CD4-positive, alpha-beta T cell treated with Interleukin-2 at 100 ng/mL for 4 hours (primary cell): ENCODE measurements around the gene LSM12.
"Not testable (repeated sequence)": the region's sequence is repeated elsewhere in the genome, so short reads cannot be mapped to it uniquely, and the experiment has no call there.

ENCODE experiments used
- DNase-seq: peaks from one replicate; pipeline ENCODE4 v3.0.0-alpha.2; 2020; ENCODE audit warnings: low spot score

The LSM12 gene

DNA sequence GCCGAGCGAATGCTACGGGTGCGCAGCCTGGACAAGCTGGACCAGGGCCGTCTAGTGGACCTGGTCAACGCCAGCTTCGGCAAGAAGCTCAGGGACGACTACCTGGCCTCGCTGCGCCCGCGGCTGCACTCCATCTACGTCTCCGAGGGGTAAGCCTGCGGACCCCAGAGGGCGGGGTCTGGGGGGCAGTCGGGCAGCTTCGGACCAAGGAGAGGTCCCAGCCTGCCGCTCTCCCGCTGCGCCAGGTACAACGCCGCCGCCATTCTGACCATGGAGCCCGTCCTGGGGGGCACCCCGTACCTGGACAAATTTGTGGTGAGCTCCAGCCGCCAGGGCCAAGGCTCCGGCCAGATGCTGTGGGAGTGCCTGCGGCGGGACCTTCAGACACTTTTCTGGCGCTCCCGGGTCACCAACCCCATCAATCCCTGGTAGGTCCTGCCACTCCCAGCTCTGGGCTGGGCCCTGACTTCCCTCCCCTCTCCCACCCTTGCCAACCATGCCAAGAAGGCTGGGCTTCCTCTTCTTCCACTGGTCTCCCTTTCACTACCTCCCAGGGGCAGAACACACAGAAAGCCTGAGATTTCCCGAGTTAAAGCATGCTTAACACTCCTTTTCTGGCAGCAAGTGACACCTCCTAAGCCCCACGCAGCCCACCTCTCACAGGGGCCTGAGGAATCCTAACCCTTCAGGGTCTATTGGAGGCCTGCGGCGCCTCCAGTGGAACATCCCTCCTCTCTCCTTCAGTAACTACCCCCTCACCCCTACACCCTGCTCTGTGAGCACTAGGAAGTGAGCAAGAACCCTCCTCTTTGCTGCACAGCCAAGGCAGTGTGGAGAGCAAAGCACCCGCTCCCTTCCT lies 58.9 kb downstream of the LSM12 start:
- no peak for DNase-seq

GRCh38 chr17:44006598-44007345 lies 59.7 kb downstream of the LSM12 start:
- peak; percentile 98 for DNase-seq

DNA sequence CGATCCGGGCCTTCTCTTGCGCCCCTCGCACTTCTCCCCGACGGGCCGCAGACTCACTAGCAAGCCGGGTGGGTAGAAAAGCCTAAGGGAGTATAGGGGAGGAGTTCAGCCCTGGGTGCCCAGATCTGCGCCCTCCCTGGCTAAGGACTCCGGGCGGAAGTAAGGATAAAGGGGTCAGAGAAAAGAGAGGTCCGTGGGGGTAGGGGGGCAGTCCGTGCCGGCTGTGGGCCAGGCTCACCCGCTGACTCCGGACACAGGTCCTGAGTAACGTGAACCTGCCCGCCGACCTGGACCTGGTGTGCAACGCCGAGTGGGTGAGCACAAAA lies 60.2 kb downstream of the LSM12 start:
- no peak for DNase-seq

DNA sequence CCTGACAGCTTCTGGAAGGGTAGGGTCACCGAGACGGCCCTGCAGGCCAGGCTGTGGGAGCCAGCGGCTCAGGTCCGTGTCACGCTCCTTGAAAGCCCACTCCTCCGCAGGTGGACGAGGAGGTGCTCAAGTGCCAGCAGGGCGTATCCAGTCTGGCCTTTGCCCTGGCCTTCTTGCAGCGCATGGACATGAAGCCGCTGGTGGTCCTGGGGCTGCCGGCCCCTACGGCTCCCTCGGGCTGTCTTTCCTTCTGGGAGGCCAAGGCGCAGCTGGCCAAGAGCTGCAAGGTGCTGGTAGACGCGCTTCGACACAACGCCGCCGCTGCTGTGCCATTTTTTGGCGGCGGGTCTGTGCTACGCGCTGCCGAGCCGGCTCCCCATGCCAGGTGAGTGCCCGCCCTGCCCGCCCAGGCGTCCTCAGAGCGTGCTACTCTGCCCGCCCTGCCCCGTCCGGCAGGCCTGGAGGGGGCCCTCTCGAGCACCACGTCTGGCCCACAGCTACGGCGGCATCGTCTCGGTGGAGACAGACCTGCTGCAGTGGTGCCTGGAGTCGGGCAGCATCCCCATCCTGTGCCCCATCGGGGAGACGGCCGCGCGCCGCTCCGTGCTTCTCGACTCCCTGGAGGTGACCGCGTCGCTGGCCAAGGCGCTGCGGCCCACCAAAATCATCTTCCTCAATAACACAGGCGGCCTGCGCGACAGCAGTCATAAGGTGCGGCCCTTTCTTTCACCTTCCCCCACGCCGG lies 60.8 kb downstream of the LSM12 start:
- peak; percentile 35 for DNase-seq

- no peak for DNase-seq
These were observed 61.5 kb downstream of the LSM12 start for GRCh38 chr17:44004761-44005526.

DNA sequence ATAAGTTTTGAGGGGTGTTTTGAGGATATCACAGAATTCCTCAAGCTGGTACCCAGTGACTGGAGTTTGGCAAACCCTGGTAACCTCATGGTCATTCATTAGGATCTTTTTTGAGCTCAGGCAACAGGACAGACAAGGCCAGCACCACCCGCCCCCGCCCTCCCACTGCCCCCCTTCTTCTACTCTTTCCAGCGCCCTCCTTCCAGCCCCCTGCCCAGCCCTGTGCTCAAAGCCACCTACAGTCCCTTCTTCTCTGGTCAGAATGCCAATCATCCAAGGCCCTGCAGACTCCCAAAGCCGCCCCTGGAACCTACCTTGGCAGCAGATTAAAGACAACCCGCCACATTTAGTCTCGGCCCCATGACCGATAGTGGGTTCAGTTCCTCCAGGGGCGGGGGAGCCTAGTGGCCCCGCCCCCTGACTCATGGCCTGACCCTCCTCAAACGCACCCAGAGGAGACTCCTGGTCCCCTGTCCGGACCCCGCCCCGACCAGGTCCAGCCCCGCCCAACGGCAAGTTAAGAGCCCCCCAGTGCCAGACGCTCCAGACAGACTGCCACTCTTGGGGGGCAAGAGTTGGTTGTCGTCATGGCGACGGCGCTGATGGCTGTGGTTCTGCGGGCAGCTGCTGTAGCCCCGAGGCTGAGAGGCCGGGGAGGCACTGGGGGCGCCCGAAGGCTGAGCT lies 62.3 kb downstream of the LSM12 start, which contains the start of gene NAGS:
TSS of gene NAGS (plus strand) at position 546 of the 684 bp plus-strand sequence. CDS start at position 588, 42 bp downstream.
- no peak for DNase-seq

GRCh38 chr17:44002141-44002848 lies 64.2 kb downstream of the LSM12 start:
- DNase-seq, result no peak

DNA sequence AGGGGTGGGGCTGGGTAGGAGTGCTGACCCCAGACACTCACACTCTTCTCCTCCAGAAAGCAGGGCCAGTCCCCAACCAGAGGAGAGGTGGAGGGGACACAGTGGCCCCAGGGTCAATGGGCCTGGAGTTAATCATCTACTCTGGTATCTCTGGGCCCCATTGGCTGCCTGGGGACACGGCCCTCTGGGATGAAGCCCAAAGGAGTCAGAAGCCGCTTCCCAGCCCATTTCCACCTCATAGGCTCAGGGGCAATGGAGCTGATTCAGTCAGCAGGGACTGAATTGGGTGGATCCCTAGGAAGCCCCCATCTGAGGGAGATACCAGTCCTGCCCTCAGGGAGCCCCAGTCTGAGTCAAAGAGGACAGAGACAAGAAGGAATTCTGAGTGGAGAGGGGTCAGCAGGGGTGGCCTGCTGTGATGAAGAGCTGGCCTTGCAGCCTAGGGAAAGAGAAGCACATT lies 65.0 kb downstream of the LSM12 start:
- no peak for DNase-seq

GRCh38 chr17:44000871-44001460 lies 65.5 kb downstream of the LSM12 start:
- DNase-seq, result no peak

GRCh38 chr17:44000141-44000860 lies 66.2 kb downstream of the LSM12 start:
- DNase-seq, result no peak

DNA sequence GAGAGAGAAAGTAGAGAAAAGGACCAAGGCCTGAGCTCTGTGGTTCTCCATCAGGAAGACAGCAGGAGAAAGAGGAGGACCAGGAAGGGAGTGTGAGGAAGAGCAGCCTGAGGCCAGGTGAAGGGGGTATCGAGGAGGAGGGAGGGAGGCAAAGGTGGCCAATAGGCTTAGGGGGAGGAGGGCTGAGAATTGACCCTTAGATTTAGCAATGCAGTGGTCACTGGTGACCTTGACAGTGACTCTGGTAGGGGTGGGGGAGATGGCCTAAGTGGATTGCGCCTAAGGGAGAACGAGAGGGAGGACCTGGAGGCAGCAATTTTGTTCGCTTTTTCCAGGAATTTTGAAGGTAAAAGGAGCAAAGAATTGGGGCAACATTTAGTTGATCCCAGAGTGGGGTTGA lies 67.4 kb downstream of the LSM12 start:
- no peak for DNase-seq

DNA sequence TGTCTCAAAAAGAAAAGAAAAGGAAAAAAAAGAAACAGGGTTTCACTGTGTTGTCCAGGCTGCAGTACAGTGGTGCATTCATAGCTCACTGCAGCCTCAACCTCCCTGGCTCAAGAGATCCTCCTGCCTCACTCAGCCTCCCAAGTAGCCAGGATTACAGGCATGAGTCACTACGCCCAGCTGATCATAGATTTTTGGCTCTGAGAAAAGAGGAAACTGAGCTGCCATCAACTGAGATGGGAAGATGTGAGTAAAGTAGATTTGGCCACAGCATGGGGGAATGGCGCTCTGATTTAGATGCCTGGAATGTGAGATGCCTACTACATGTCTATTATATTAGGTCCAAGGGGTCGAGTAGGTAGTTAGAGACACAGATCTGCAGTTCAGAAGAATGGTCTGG lies 67.9 kb downstream of the LSM12 start:
- DNase-seq, result no peak

DNA sequence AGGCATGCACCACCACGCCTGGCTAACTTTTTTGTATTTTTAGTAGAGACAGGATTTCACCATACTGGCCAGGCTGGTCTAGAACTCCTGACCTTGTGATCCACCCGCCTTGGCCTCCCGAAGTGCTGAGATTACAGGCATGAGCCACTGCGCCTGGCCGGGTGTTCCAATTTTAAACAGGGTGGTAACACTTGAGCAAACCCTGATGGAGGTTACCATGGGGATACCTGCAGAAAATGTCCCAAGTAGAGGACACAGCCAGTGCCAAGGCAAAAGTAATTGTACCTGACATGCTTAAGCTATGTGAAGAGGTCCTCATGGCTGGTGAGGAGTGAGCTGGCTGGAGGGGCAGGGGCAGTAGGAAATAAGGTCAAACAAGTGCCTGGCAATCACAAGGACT lies 69.3 kb downstream of the LSM12 start:
- not testable (repeated sequence) for DNase-seq

GRCh38 chr17:43995150-43995471 lies 71.4 kb downstream of the LSM12 start:
- DNase-seq, result no peak

- peak; percentile 65 for DNase-seq
These were observed 72.0 kb downstream of the LSM12 start for GRCh38 chr17:43994272-43995149.

- DNase-seq, result no peak
These were observed 73.8 kb downstream of the LSM12 start for GRCh38 chr17:43992641-43993040.

- DNase-seq, result no peak
These were observed 78.2 kb downstream of the LSM12 start for GRCh38 chr17:43988301-43988700.
